Measurements from ENCODE around the gene APOBEC3H. TPM values are rescaled to one million over a fixed set of nuclear protein-coding genes. Genes with fewer than 3 reads are reported as not detected.

Gene APOBEC3H
- total and polyA plus RNA-seq, 2 donors from 2014 or later = 0.79 TPM; not detected in 1

DNA sequence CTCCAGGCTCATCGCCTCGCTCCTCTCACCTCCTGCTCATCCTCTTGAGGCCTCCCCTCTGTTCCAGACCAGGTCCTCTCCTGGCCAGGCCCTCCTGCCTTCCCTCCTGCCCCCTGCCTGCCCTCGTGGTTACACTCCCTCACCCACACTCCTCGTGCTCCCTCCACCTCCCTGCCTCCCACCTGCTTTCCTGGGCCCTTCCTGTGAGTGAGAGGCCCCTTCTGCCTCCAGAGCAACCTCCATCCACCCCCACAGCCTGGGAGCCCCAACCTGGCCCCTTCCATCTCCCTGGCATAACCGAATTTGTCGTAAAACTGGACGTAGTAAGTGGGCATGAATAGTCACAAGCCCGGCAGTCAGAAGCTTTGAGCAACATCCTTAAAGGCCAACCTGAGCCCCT lies 15.4 kb upstream of the APOBEC3H start:
- Histone ChIP-seq H3K4me3 (ENCODE audit: low read length in 3 of 3) (no peak overlapping the region), H3K27me3 (ENCODE audit: control insufficient read depth, insufficient read depth, low read length) (no peaks in the 10 kb centered on the region), H3K4me1 (ENCODE audit: control insufficient read depth in 2 of 3, insufficient read depth in 2 of 3, low read depth in 1 of 3, low read length in 3 of 3) (peaks cover 0 to 4% (median 3%) of the 10 kb centered on the region in 3 donors), H3K9ac (ENCODE audit: low read length in 3 of 3) (no peak overlapping the region), H3K27ac (ENCODE audit: low read depth in 2 of 2, low read length in 2 of 2) (no peak overlapping the region), H3K9me3 (ENCODE audit: control insufficient read depth in 2 of 3, insufficient read depth in 1 of 3, low read length in 3 of 3) (no peaks in the 10 kb centered on the region), H3K36me3 (ENCODE audit: control insufficient read depth in 2 of 3, insufficient read depth in 3 of 3, low read length in 3 of 3) (no peaks in the 10 kb centered on the region)
- DNase-seq = peak in 1 of 5 donors; percentile 31
- intact Hi-C loops (cut with DNase I) = no loop called here
- FAIRE-seq = no peak
- no peak for TF ChIP-seq CTCF (IDR thresholded peaks at IDR 0.05; ENCODE audit: borderline replicate concordance, extremely low read depth, insufficient read depth)

DNA sequence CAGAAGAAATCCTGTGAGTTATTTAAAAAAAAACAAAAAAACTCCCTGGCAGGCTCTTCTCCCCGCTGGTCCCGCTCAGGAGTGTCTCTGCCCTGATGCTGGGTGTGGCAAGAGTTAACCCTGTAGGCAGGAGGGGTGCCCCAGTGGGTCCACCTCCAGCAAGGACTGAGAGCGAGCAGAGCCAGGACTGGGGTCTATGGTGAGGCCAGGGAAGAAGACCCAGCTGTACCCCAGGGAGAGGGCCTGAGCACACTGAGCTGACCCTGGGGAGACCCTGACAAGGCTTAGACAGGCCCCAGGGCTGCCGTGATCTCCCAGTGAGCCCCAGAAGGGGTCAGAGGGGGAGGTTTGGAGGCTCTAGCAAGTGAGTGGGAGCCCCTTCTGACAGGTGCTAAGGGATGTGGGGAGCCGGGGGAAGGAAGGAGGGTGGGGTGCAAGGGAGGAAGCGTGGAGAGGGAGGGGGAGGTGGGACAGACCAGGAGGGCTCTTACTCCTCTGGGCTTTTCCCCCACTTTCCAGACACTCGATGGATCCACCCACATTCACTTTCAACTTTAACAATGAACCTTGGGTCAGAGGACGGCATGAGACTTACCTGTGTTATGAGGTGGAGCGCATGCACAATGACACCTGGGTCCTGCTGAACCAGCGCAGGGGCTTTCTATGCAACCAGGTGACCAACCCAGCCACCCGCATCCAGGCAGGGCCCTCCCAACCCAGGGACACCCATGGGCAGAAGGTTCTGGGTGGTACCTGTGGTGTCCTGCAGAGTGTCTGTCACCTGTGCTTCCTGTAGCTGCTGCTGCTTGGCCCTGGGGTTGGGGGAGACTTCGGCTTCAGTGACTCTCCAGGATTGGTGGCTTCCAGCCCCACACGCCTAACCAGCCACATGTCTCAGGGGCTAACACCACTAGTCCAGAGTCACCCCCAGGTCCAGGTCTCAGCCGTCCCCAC lies 13.6 kb upstream of the APOBEC3H start:
- Histone ChIP-seq H3K27ac (ENCODE audit: low read depth in 2 of 2, low read length in 2 of 2) (no peak overlapping the region), H3K9me3 (ENCODE audit: control insufficient read depth in 2 of 3, insufficient read depth in 1 of 3, low read length in 3 of 3) (no peaks in the 10 kb centered on the region), H3K27me3 (ENCODE audit: control insufficient read depth, insufficient read depth, low read length) (no peaks in the 10 kb centered on the region), H3K4me3 (ENCODE audit: low read length in 3 of 3) (no peak overlapping the region), H3K4me1 (ENCODE audit: control insufficient read depth in 2 of 3, insufficient read depth in 2 of 3, low read depth in 1 of 3, low read length in 3 of 3) (no peaks in the 10 kb centered on the region), H3K36me3 (ENCODE audit: control insufficient read depth in 2 of 3, insufficient read depth in 3 of 3, low read length in 3 of 3) (no peaks in the 10 kb centered on the region), H3K9ac (ENCODE audit: low read length in 3 of 3) (no peak overlapping the region)
- no peak for FAIRE-seq
- intact Hi-C loops (cut with DNase I) = no loop called here
- no peak for DNase-seq
- no peak for TF ChIP-seq CTCF (IDR thresholded peaks at IDR 0.05; ENCODE audit: borderline replicate concordance, extremely low read depth, insufficient read depth)

GRCh38 chr22:39084666-39085065 lies 12.4 kb upstream of the APOBEC3H start:
- Histone ChIP-seq H3K9me3 (ENCODE audit: control insufficient read depth in 2 of 3, insufficient read depth in 1 of 3, low read length in 3 of 3) (no peaks in the 10 kb centered on the region), H3K27ac (ENCODE audit: low read depth in 2 of 2, low read length in 2 of 2) (no peak overlapping the region), H3K27me3 (ENCODE audit: control insufficient read depth, insufficient read depth, low read length) (no peaks in the 10 kb centered on the region), H3K9ac (ENCODE audit: low read length in 3 of 3) (no peak overlapping the region), H3K4me3 (ENCODE audit: low read length in 3 of 3) (no peak overlapping the region), H3K4me1 (ENCODE audit: control insufficient read depth in 2 of 3, insufficient read depth in 2 of 3, low read depth in 1 of 3, low read length in 3 of 3) (no peaks in the 10 kb centered on the region), H3K36me3 (ENCODE audit: control insufficient read depth in 2 of 3, insufficient read depth in 3 of 3, low read length in 3 of 3) (no peaks in the 10 kb centered on the region)
- intact Hi-C loops (cut with DNase I) = no loop called here
- no peak for DNase-seq
- no peak for FAIRE-seq
- no peak for TF ChIP-seq CTCF (IDR thresholded peaks at IDR 0.05; ENCODE audit: borderline replicate concordance, extremely low read depth, insufficient read depth)
